ENCODE results near the gene TWIST2.

TWIST2 gene

GRCh38 chr2:238847841-238848690, at the start of gene TWIST2:
Gene TWIST2, plus strand, starts transcription at chr2:238848085. Its CDS starts 131 bp downstream, at chr2:238848216.
- DNase-seq = no peak

- no peak for DNase-seq
Observed at GRCh38 chr2:238801791-238802190, 46.1 kb upstream of the TWIST2 start.

- no peak for DNase-seq
Observed at GRCh38 chr2:238802957-238803356, 44.9 kb upstream of the TWIST2 start.

GRCh38 chr2:238803996-238804870, 43.7 kb upstream of the TWIST2 start:
- DNase-seq = no peak

- DNase-seq = no peak
Observed at GRCh38 chr2:238808761-238809160, 39.1 kb upstream of the TWIST2 start.

- no peak for DNase-seq
Observed at GRCh38 chr2:238810321-238810720, 37.6 kb upstream of the TWIST2 start.

- DNase-seq = no peak
Observed at GRCh38 chr2:238811293-238811692, 36.6 kb upstream of the TWIST2 start.

GRCh38 chr2:238811759-238812158, 36.1 kb upstream of the TWIST2 start:
- DNase-seq = no peak

GRCh38 chr2:238813109-238813508, 34.8 kb upstream of the TWIST2 start:
- no peak for DNase-seq

GRCh38 chr2:238814815-238815214, 33.1 kb upstream of the TWIST2 start:
- DNase-seq = no peak

- no peak for DNase-seq
Observed at GRCh38 chr2:238816291-238816690, 31.6 kb upstream of the TWIST2 start.

GRCh38 chr2:238817382-238817781, 30.5 kb upstream of the TWIST2 start:
- DNase-seq = no peak

- no peak for DNase-seq
Observed at GRCh38 chr2:238817891-238818290, 30.0 kb upstream of the TWIST2 start.

GRCh38 chr2:238818561-238818960, 29.3 kb upstream of the TWIST2 start:
- DNase-seq = no peak

GRCh38 chr2:238820197-238820596, 27.7 kb upstream of the TWIST2 start:
- DNase-seq = no peak

- DNase-seq = no peak
Observed at GRCh38 chr2:238820916-238821315, 27.0 kb upstream of the TWIST2 start.

- DNase-seq = no peak
Observed at GRCh38 chr2:238821391-238821790, 26.5 kb upstream of the TWIST2 start.

GRCh38 chr2:238821944-238822670, 25.8 kb upstream of the TWIST2 start:
- no peak for DNase-seq

- no peak for DNase-seq
Observed at GRCh38 chr2:238822955-238823354, 24.9 kb upstream of the TWIST2 start.

- no peak for DNase-seq
Observed at GRCh38 chr2:238831177-238831576, 16.7 kb upstream of the TWIST2 start.

GRCh38 chr2:238834982-238835381, 12.9 kb upstream of the TWIST2 start:
- DNase-seq = no peak

GRCh38 chr2:238835726-238836301, 12.1 kb upstream of the TWIST2 start:
- DNase-seq = no peak

All from stimulated activated CD8-positive, alpha-beta memory T cell treated with anti-CD3 and anti-CD28 coated beads, Interleukin-4, amount 100 ng/mL, for 48 hours (primary cell).